ENCODE measurements around the gene ABCD1.

The ABCD1 gene

GRCh38 chrX:153763989-153764755, 39.5 kb downstream of the ABCD1 start, which contains the start of gene PLXNB3:
Gene PLXNB3, plus strand, starts transcription at chrX:153764249. Its CDS starts 1,287 bp downstream, at chrX:153765536.
- H3K9me3 ChIP-seq (ENCODE audit: severe bottlenecking) = no peaks in the 10 kb centered on the region
- peak; percentile 87 for DNase-seq (ENCODE audit: low spot score)
- no peaks in the 10 kb centered on the region for H3K27me3 ChIP-seq (ENCODE audit: insufficient read depth, poor library complexity, severe bottlenecking)
- peak within 1 kb of the TSS; percentile 75 for H3K27ac ChIP-seq (ENCODE audit: poor library complexity, severe bottlenecking)
- H3K4me3 ChIP-seq (ENCODE audit: severe bottlenecking) = peak within 1 kb of the TSS; percentile 31
- TF ChIP-seq, protein P1, sequence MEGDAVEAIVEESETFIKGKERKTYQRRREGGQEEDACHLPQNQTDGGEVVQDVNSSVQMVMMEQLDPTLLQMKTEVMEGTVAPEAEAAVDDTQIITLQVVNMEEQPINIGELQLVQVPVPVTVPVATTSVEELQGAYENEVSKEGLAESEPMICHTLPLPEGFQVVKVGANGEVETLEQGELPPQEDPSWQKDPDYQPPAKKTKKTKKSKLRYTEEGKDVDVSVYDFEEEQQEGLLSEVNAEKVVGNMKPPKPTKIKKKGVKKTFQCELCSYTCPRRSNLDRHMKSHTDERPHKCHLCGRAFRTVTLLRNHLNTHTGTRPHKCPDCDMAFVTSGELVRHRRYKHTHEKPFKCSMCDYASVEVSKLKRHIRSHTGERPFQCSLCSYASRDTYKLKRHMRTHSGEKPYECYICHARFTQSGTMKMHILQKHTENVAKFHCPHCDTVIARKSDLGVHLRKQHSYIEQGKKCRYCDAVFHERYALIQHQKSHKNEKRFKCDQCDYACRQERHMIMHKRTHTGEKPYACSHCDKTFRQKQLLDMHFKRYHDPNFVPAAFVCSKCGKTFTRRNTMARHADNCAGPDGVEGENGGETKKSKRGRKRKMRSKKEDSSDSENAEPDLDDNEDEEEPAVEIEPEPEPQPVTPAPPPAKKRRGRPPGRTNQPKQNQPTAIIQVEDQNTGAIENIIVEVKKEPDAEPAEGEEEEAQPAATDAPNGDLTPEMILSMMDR (IDR thresholded peaks at IDR 0.05; ENCODE audit: poor library complexity, severe bottlenecking) = peak; percentile 82
- peak; percentile 83 for ATAC-seq (ENCODE audit: low read depth)
- H3K36me3 ChIP-seq (ENCODE audit: low read depth) = no peaks in the 10 kb centered on the region
- no peaks in the 10 kb centered on the region for H3K4me1 ChIP-seq (ENCODE audit: insufficient read depth, poor library complexity, severe bottlenecking)

- DNase-seq (ENCODE audit: low spot score) = no peak
- Histone ChIP-seq H3K27ac (ENCODE audit: poor library complexity, severe bottlenecking) (peak overlapping the region; percentile 75), H3K4me3 (ENCODE audit: severe bottlenecking) (peak overlapping the region; percentile 31)
Observed at GRCh38 chrX:153764786-153765137, 40.1 kb downstream of the ABCD1 start.

DNA sequence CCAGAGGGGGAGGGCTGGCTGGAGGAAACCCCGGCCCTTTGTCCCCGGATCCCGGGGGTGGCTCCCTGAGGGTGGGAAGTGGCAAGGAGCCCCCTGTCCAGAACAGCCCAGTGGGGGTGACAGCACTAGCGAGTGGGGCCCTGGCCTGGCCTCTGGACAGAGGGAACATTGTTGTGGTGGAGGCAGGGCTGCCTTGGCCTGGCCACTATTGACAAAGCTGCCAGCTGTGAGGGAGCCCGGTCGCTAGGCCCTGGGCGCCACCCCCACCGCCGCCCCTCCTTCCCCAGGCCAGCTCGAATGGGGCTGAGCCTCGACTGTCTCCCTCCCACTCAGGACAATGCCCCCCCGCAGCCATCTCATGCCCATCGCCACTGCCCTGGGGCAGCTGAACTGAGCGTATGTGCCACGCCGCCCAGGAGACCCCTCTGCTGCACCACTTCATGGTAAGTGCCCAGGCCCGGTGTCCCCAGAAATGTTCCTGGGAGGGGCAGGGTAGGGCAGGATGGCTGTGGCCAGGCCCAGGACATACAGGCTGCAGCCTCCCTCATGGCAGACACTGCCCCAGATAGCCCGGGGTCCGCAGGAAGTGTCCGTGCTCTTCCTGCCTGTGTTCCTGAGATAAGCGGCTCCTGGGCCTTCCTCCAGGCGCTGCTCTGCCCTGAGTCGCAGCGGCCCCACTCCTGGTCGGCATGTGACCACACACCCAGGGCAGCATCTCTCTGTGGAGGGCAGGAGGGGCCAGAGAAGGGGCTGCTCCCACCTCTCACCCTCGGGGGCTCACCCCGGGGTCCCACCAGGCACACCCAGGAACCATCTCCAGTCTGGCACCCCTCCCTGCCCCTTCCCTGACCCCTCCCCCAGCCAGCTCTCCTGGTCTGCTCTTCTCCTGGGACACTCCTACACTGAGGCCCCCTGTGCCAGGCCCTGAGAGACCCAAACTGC, 40.8 kb downstream of the ABCD1 start:
- peak; percentile 23 for ATAC-seq (ENCODE audit: low read depth)
- H3K27me3 ChIP-seq (ENCODE audit: insufficient read depth, poor library complexity, severe bottlenecking) = no peaks in the 10 kb centered on the region
- TF ChIP-seq, protein P1 (IDR thresholded peaks at IDR 0.05; ENCODE audit: poor library complexity, severe bottlenecking) = no peak
- H3K9me3 ChIP-seq (ENCODE audit: severe bottlenecking) = no peaks in the 10 kb centered on the region
- peak overlapping the region; percentile 31 for H3K4me3 ChIP-seq (ENCODE audit: severe bottlenecking)
- H3K27ac ChIP-seq (ENCODE audit: poor library complexity, severe bottlenecking) = peak overlapping the region; percentile 75
- peak; percentile 33 for DNase-seq (ENCODE audit: low spot score)
- H3K36me3 ChIP-seq (ENCODE audit: low read depth) = no peaks in the 10 kb centered on the region
- no peaks in the 10 kb centered on the region for H3K4me1 ChIP-seq (ENCODE audit: insufficient read depth, poor library complexity, severe bottlenecking)

More at GRCh38 chrX:153764786-153765137, 40.1 kb downstream of the ABCD1 start:
- TF ChIP-seq, protein P1 (IDR thresholded peaks at IDR 0.05; ENCODE audit: poor library complexity, severe bottlenecking) = no peak
- Histone ChIP-seq H3K36me3 (ENCODE audit: low read depth) (no peaks in the 10 kb centered on the region), H3K9me3 (ENCODE audit: severe bottlenecking) (no peaks in the 10 kb centered on the region), H3K27me3 (ENCODE audit: insufficient read depth, poor library complexity, severe bottlenecking) (no peaks in the 10 kb centered on the region), H3K4me1 (ENCODE audit: insufficient read depth, poor library complexity, severe bottlenecking) (no peaks in the 10 kb centered on the region)
- ATAC-seq (ENCODE audit: low read depth) = no peak

- H3K4me1 ChIP-seq (ENCODE audit: insufficient read depth, poor library complexity, severe bottlenecking) = no peaks in the 10 kb centered on the region
- TF ChIP-seq, protein P1 (IDR thresholded peaks at IDR 0.05; ENCODE audit: poor library complexity, severe bottlenecking) = no peak
- H3K4me3 ChIP-seq (ENCODE audit: severe bottlenecking) = peak overlapping the region; percentile 31
- no peaks in the 10 kb centered on the region for H3K9me3 ChIP-seq (ENCODE audit: severe bottlenecking)
- peak; percentile 71 for ATAC-seq (ENCODE audit: low read depth)
- peak; percentile 56 for DNase-seq (ENCODE audit: low spot score)
- peak overlapping the region; percentile 75 for H3K27ac ChIP-seq (ENCODE audit: poor library complexity, severe bottlenecking)
- H3K27me3 ChIP-seq (ENCODE audit: insufficient read depth, poor library complexity, severe bottlenecking) = no peaks in the 10 kb centered on the region
- H3K36me3 ChIP-seq (ENCODE audit: low read depth) = no peaks in the 10 kb centered on the region
Observed at GRCh38 chrX:153766098-153766817, 41.6 kb downstream of the ABCD1 start.

Data from RWPE2 (cell line).